HEK293 (cell line): ENCODE data around the gene CMIP.
A peak's percentile ranks its signal among the peaks of the same experiment; 100 is the strongest.

Experiments used
- CTCF ChIA-PET: fragments of 350-600 bp; formaldehyde crosslinking; extraction: SDS; loops from one replicate; lab custom pipeline; 2021; ENCODE audit warnings: antibody characterized with exemption; lab: Yijun Ruan, JAX
- POLR2A ChIA-PET: fragments of 300-600 bp; formaldehyde crosslinking; extraction: SDS; loops from one replicate; lab custom pipeline; 2020; ENCODE audit warnings: antibody characterized with exemption, inconsistent platforms; lab: Yijun Ruan, JAX
- H3K27ac ChIP-seq: fragments of 200-500 bp; sonication (Bioruptor generic); 2 replicates; pipeline ENCODE4 v1.5.1; 2014; ENCODE audit warnings: low read depth, low read length, control low read depth, inconsistent platforms; ENCODE audit errors: extremely low read depth
- H3K36me3 ChIP-seq, 2 experiments: fragments of 200-500 bp in 1 of 2; sonication (Bioruptor generic) in 1 of 2; 1 replicate in 1 of 2; 2 replicates in 1 of 2; pipeline ENCODE4 v1.5.1; 2014 to 2017; ENCODE audit warnings: inconsistent platforms in 2 of 2, low read length in 2 of 2; ENCODE audit not compliant: control insufficient read depth in 2 of 2, insufficient read depth in 1 of 2
- H3K4me1 ChIP-seq: fragments of 200-500 bp; sonication (Bioruptor generic); 2 replicates; pipeline ENCODE4 v1.5.1; 2014; ENCODE audit warnings: mild to moderate bottlenecking, low read length, inconsistent platforms; ENCODE audit not compliant: control insufficient read depth, insufficient read depth
- H3K4me3 ChIP-seq: 2 replicates; pipeline ENCODE4 v1.5.1; 2011; ENCODE audit warnings: low read depth, mild to moderate bottlenecking, control low read depth, low read length, moderate library complexity
- H3K9me3 ChIP-seq: fragments of 200-500 bp; sonication (Bioruptor generic); 2 replicates; pipeline ENCODE4 v1.5.1; 2014; ENCODE audit warnings: low read depth, low read length, inconsistent platforms; ENCODE audit not compliant: control insufficient read depth, insufficient read depth
- BCL11A ChIP-seq: fragments of 450-650 bp; formaldehyde crosslinking; IDR thresholded peaks from 2 replicates; pipeline ENCODE4 v1.5.1; 2016; ENCODE audit warnings: low read depth, missing biosample characterization, missing genetic modification characterization
- BCL11B ChIP-seq: fragments of 450-650 bp; formaldehyde crosslinking; IDR thresholded peaks from 2 replicates; pipeline ENCODE4 v1.5.1; 2016; ENCODE audit warnings: low read depth, missing biosample characterization, missing genetic modification characterization
- FEZF1 ChIP-seq: fragments of 450-650 bp; formaldehyde crosslinking; IDR thresholded peaks from 2 replicates; pipeline ENCODE4 v1.5.1; 2016; ENCODE audit warnings: missing biosample characterization, missing genetic modification characterization
- MZF1 ChIP-seq: fragments of 450-650 bp; formaldehyde crosslinking; IDR thresholded peaks from 2 replicates; pipeline ENCODE4 v1.5.1; 2017; ENCODE audit warnings: missing biosample characterization, missing genetic modification characterization, borderline replicate concordance
- ZBTB26 ChIP-seq: fragments of 450-650 bp; formaldehyde crosslinking; optimal IDR thresholded peaks from 2 replicates; pipeline ENCODE3; 2016; ENCODE audit warnings: missing biosample characterization, mild to moderate bottlenecking, missing genetic modification characterization
- ZBTB8A ChIP-seq: fragments of 450-650 bp; formaldehyde crosslinking; IDR thresholded peaks from 2 replicates; pipeline ENCODE4 v1.5.1; 2016; ENCODE audit warnings: missing biosample characterization, missing genetic modification characterization
- ZNF10 ChIP-seq: fragments of 450-650 bp; formaldehyde crosslinking; IDR thresholded peaks from 2 replicates; pipeline ENCODE4 v1.5.1; 2017; ENCODE audit warnings: missing biosample characterization, missing genetic modification characterization
- ZNF157 ChIP-seq: fragments of 450-650 bp; formaldehyde crosslinking; IDR thresholded peaks from 2 replicates; pipeline ENCODE4 v1.5.1; 2016; ENCODE audit warnings: missing biosample characterization, missing genetic modification characterization
- ZNF16 ChIP-seq: fragments of 450-650 bp; formaldehyde crosslinking; IDR thresholded peaks from 2 replicates; pipeline ENCODE4 v1.5.1; 2016; ENCODE audit warnings: low read depth, missing biosample characterization, missing genetic modification characterization
- ZNF449 ChIP-seq: fragments of 450-650 bp; formaldehyde crosslinking; IDR thresholded peaks from 2 replicates; pipeline ENCODE4 v1.5.1; 2017; ENCODE audit warnings: missing biosample characterization, mild to moderate bottlenecking, missing genetic modification characterization, moderate library complexity
- ZNF473 ChIP-seq: fragments of 450-650 bp; formaldehyde crosslinking; IDR thresholded peaks from 2 replicates; pipeline ENCODE4 v1.5.1; 2017; ENCODE audit warnings: missing biosample characterization, missing genetic modification characterization
- ZNF544 ChIP-seq: fragments of 450-650 bp; formaldehyde crosslinking; IDR thresholded peaks from 2 replicates; pipeline ENCODE4 v1.5.0; 2017; ENCODE audit warnings: missing biosample characterization, missing genetic modification characterization
- ZNF548 ChIP-seq: fragments of 450-650 bp; formaldehyde crosslinking; IDR thresholded peaks from 2 replicates; pipeline ENCODE4 v1.5.1; 2016; ENCODE audit warnings: missing biosample characterization, missing genetic modification characterization
- ZNF623 ChIP-seq: fragments of 450-650 bp; formaldehyde crosslinking; IDR thresholded peaks from 2 replicates; pipeline ENCODE4 v1.5.1; 2016; ENCODE audit warnings: missing biosample characterization, missing genetic modification characterization
- ZNF768 ChIP-seq: fragments of 450-650 bp; formaldehyde crosslinking; IDR thresholded peaks from 2 replicates; pipeline ENCODE4 v1.5.1; 2018; ENCODE audit warnings: missing biosample characterization, mild to moderate bottlenecking, missing genetic modification characterization
- ZNF777 ChIP-seq: fragments of 450-650 bp; formaldehyde crosslinking; IDR thresholded peaks from 2 replicates; pipeline ENCODE4 v1.5.1; 2017; ENCODE audit warnings: missing biosample characterization, missing genetic modification characterization, borderline replicate concordance
- TF ChIP-seq, protein P1 (sequence below): fragments of 450-650 bp; formaldehyde crosslinking; IDR thresholded peaks from 2 replicates; pipeline ENCODE4 v1.5.1; 2016; ENCODE audit warnings: missing biosample characterization, missing genetic modification characterization
- TF ChIP-seq, protein P2 (sequence below): fragments of 450-650 bp; formaldehyde crosslinking; IDR thresholded peaks from 2 replicates; pipeline ENCODE4 v1.5.1; 2016; ENCODE audit warnings: missing biosample characterization, missing genetic modification characterization
- TF ChIP-seq, protein P3 (sequence below): fragments of 450-650 bp; formaldehyde crosslinking; IDR thresholded peaks from 2 replicates; pipeline ENCODE4 v1.5.1; 2016; ENCODE audit warnings: missing biosample characterization, missing genetic modification characterization
- TF ChIP-seq, protein P4 (sequence below): fragments of 450-650 bp; formaldehyde crosslinking; IDR thresholded peaks from 2 replicates; pipeline ENCODE4 v1.5.1; 2016; ENCODE audit warnings: missing biosample characterization, missing genetic modification characterization

CMIP gene

GRCh38 chr16:81449899-81450608, 5.4 kb downstream of the CMIP start:
- peaks cover 18% of the 10 kb centered on the region for H3K4me1 ChIP-seq
- TF ChIP-seq ZNF544 (tag by site-specific recombination) (no peak), ZNF623 (tag by site-specific recombination) (no peak), ZNF768 (0 out of 2 replicates have a peak, but pooled peaks have one; percentile 32)
- H3K9me3 ChIP-seq = no peaks in the 10 kb centered on the region
- no peak overlapping the region for H3K4me3 ChIP-seq
- H3K27ac ChIP-seq = no peak overlapping the region
- POLR2A ChIA-PET = no interaction called here
- CTCF ChIA-PET = interaction anchor here (0.5 to 1.1 kb wide), 4 partner anchors 9 to 430 kb away, joined by 3 to 11 read pairs (median 4); no protein-coding TSS in a partner anchor
- no peaks in the 10 kb centered on the region for H3K36me3 ChIP-seq

GRCh38 chr16:81450783-81451491, 6.3 kb downstream of the CMIP start:
- H3K27ac ChIP-seq = no peak overlapping the region
- H3K36me3 ChIP-seq = no peaks in the 10 kb centered on the region
- POLR2A ChIA-PET = interaction anchor here (0.6 kb wide), 1 partner anchor 189 kb away, joined by 4 read pairs; no protein-coding TSS in a partner anchor
- CTCF ChIA-PET = interaction anchor here (0.7 to 1.1 kb wide), 3 partner anchors 8 to 245 kb away, joined by 3 to 5 read pairs (median 4); no protein-coding TSS in a partner anchor
- no peaks in the 10 kb centered on the region for H3K9me3 ChIP-seq
- no peak overlapping the region for H3K4me3 ChIP-seq
- peaks cover 16% of the 10 kb centered on the region for H3K4me1 ChIP-seq
- TF ChIP-seq FEZF1 (tag by site-specific recombination) = no peak
- TF ChIP-seq, protein P1, sequence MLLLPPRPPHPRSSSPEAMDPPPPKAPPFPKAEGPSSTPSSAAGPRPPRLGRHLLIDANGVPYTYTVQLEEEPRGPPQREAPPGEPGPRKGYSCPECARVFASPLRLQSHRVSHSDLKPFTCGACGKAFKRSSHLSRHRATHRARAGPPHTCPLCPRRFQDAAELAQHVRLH (tag by site-specific recombination) = 0 out of 2 replicates have a peak, but pooled peaks have one; percentile 30
- TF ChIP-seq, protein P2, sequence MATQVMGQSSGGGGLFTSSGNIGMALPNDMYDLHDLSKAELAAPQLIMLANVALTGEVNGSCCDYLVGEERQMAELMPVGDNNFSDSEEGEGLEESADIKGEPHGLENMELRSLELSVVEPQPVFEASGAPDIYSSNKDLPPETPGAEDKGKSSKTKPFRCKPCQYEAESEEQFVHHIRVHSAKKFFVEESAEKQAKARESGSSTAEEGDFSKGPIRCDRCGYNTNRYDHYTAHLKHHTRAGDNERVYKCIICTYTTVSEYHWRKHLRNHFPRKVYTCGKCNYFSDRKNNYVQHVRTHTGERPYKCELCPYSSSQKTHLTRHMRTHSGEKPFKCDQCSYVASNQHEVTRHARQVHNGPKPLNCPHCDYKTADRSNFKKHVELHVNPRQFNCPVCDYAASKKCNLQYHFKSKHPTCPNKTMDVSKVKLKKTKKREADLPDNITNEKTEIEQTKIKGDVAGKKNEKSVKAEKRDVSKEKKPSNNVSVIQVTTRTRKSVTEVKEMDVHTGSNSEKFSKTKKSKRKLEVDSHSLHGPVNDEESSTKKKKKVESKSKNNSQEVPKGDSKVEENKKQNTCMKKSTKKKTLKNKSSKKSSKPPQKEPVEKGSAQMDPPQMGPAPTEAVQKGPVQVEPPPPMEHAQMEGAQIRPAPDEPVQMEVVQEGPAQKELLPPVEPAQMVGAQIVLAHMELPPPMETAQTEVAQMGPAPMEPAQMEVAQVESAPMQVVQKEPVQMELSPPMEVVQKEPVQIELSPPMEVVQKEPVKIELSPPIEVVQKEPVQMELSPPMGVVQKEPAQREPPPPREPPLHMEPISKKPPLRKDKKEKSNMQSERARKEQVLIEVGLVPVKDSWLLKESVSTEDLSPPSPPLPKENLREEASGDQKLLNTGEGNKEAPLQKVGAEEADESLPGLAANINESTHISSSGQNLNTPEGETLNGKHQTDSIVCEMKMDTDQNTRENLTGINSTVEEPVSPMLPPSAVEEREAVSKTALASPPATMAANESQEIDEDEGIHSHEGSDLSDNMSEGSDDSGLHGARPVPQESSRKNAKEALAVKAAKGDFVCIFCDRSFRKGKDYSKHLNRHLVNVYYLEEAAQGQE (tag by site-specific recombination) = no peak
- no peak for TF ChIP-seq ZNF16 (tag by site-specific recombination)
- TF ChIP-seq ZNF473 = no peak
- no peak for TF ChIP-seq ZNF449 (tag by site-specific recombination)
- no peak for TF ChIP-seq ZNF157 (tag by site-specific recombination)
- TF ChIP-seq ZNF777 (tag by site-specific recombination) = no peak
- peak; percentile 98 for TF ChIP-seq MZF1
- TF ChIP-seq BCL11B (tag by site-specific recombination) = no peak
- TF ChIP-seq, protein P3, sequence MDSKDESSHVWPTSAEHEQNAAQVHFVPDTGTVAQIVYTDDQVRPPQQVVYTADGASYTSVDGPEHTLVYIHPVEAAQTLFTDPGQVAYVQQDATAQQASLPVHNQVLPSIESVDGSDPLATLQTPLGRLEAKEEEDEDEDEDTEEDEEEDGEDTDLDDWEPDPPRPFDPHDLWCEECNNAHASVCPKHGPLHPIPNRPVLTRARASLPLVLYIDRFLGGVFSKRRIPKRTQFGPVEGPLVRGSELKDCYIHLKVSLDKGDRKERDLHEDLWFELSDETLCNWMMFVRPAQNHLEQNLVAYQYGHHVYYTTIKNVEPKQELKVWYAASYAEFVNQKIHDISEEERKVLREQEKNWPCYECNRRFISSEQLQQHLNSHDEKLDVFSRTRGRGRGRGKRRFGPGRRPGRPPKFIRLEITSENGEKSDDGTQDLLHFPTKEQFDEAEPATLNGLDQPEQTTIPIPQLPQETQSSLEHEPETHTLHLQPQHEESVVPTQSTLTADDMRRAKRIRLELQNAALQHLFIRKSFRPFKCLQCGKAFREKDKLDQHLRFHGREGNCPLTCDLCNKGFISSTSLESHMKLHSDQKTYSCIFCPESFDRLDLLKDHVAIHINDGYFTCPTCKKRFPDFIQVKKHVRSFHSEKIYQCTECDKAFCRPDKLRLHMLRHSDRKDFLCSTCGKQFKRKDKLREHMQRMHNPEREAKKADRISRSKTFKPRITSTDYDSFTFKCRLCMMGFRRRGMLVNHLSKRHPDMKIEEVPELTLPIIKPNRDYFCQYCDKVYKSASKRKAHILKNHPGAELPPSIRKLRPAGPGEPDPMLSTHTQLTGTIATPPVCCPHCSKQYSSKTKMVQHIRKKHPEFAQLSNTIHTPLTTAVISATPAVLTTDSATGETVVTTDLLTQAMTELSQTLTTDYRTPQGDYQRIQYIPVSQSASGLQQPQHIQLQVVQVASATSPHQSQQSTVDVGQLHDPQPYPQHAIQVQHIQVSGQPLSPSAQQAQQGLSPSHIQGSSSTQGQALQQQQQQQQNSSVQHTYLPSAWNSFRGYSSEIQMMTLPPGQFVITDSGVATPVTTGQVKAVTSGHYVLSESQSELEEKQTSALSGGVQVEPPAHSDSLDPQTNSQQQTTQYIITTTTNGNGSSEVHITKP = no peak
- TF ChIP-seq ZNF623 (tag by site-specific recombination) = no peak
- no peak for TF ChIP-seq ZBTB8A
- TF ChIP-seq BCL11A = no peak
- TF ChIP-seq ZBTB26 = no peak
- TF ChIP-seq, protein P4, sequence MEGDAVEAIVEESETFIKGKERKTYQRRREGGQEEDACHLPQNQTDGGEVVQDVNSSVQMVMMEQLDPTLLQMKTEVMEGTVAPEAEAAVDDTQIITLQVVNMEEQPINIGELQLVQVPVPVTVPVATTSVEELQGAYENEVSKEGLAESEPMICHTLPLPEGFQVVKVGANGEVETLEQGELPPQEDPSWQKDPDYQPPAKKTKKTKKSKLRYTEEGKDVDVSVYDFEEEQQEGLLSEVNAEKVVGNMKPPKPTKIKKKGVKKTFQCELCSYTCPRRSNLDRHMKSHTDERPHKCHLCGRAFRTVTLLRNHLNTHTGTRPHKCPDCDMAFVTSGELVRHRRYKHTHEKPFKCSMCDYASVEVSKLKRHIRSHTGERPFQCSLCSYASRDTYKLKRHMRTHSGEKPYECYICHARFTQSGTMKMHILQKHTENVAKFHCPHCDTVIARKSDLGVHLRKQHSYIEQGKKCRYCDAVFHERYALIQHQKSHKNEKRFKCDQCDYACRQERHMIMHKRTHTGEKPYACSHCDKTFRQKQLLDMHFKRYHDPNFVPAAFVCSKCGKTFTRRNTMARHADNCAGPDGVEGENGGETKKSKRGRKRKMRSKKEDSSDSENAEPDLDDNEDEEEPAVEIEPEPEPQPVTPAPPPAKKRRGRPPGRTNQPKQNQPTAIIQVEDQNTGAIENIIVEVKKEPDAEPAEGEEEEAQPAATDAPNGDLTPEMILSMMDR (tag by site-specific recombination) = no peak
- TF ChIP-seq ZNF10 (tag by site-specific recombination) = no peak
- TF ChIP-seq ZNF548 = no peak
